Endothelial cell (in vitro differentiated cells): ENCODE data around the gene OR5AC2. TPM values are rescaled to one million over a fixed set of nuclear protein-coding genes. Genes with fewer than 3 reads are reported as not detected.

Experiments used
- DNase-seq: peaks from one replicate; pipeline ENCODE4 v3.0.0; 2021; ENCODE audit warnings: low spot score
- H3K27ac Mint-ChIP-seq: one replicate; pipeline ENCODE4 v1.8.0; 2021; ENCODE audit warnings: mixed read lengths, inconsistent platforms; ENCODE audit not compliant: unreplicated experiment
- H3K27me3 Mint-ChIP-seq: one replicate; pipeline ENCODE4 v1.8.0; 2021; ENCODE audit warnings: mild to moderate bottlenecking, moderate library complexity, mixed read lengths, inconsistent platforms; ENCODE audit not compliant: unreplicated experiment
- H3K36me3 Mint-ChIP-seq: one replicate; pipeline ENCODE4 v1.8.0; 2021; ENCODE audit warnings: mild to moderate bottlenecking, low read depth, mixed read lengths, inconsistent platforms; ENCODE audit not compliant: unreplicated experiment
- H3K4me1 Mint-ChIP-seq: one replicate; pipeline ENCODE4 v1.8.0; 2021; ENCODE audit warnings: mild to moderate bottlenecking, mixed read lengths, inconsistent platforms; ENCODE audit not compliant: unreplicated experiment
- H3K4me3 Mint-ChIP-seq: one replicate; pipeline ENCODE4 v1.8.0; 2021; ENCODE audit warnings: mild to moderate bottlenecking, mixed read lengths, inconsistent platforms; ENCODE audit not compliant: unreplicated experiment
- H3K9me3 Mint-ChIP-seq: one replicate; pipeline ENCODE4 v1.8.0; 2021; ENCODE audit warnings: mixed read lengths, inconsistent platforms; ENCODE audit not compliant: unreplicated experiment
- total RNA-seq: library from RNA; stranded (reverse); fragmentation: NEBNext Ultra II Directional; extraction: Animal tissue kit (Norgen Biotek cat#: 25700); gene quantifications from one replicate; pipeline ENCODE4 v1.2.1, GENCODE V29; 2021; ENCODE audit not compliant: unreplicated experiment
- TF ChIP-seq, protein P1 (sequence below): fragments of 200-600 bp; sonication (generic); IDR thresholded peaks from one replicate; pipeline ENCODE4 v1.5.0; 2021; ENCODE audit warnings: antibody characterized with exemption; ENCODE audit not compliant: unreplicated experiment

Gene OR5AC2
- total RNA-seq, 1 donor from 2014 or later: not detected

DNA sequence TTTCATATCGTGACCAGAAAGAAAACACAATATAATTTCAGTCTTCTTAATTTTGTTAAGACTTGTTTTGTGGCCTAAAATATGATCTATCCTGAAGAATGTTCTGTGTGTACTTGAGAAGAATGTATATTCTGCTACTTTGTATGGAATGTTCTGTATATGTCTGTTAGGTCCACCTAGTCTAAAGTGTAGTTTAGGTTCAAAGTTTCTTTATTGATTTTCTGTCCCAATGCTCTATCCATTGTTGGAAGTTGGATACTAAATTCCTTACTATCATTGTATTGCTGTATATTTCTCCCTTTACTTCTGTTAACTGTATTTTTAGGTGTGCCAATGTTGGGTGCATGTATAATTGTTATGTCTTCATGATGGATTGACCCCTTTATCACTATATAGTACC lies 21.2 kb downstream of the OR5AC2 start:
- Mint-ChIP-seq H3K4me3 (no peak overlapping the region), H3K27ac (no peak overlapping the region), H3K27me3 (peaks cover 1% of the 10 kb centered on the region), H3K36me3 (no peaks in the 10 kb centered on the region), H3K9me3 (no peaks in the 10 kb centered on the region), H3K4me1 (no peaks in the 10 kb centered on the region)
- TF ChIP-seq, protein P1, sequence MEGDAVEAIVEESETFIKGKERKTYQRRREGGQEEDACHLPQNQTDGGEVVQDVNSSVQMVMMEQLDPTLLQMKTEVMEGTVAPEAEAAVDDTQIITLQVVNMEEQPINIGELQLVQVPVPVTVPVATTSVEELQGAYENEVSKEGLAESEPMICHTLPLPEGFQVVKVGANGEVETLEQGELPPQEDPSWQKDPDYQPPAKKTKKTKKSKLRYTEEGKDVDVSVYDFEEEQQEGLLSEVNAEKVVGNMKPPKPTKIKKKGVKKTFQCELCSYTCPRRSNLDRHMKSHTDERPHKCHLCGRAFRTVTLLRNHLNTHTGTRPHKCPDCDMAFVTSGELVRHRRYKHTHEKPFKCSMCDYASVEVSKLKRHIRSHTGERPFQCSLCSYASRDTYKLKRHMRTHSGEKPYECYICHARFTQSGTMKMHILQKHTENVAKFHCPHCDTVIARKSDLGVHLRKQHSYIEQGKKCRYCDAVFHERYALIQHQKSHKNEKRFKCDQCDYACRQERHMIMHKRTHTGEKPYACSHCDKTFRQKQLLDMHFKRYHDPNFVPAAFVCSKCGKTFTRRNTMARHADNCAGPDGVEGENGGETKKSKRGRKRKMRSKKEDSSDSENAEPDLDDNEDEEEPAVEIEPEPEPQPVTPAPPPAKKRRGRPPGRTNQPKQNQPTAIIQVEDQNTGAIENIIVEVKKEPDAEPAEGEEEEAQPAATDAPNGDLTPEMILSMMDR: no peak
- DNase-seq: no peak

- no peaks in the 10 kb centered on the region for H3K36me3 Mint-ChIP-seq
- H3K4me3 Mint-ChIP-seq: no peak overlapping the region
- no peaks in the 10 kb centered on the region for H3K9me3 Mint-ChIP-seq
- TF ChIP-seq, protein P1: no peak
- no peak overlapping the region for H3K27ac Mint-ChIP-seq
- DNase-seq: no peak
- H3K4me1 Mint-ChIP-seq: no peaks in the 10 kb centered on the region
- H3K27me3 Mint-ChIP-seq: peaks cover under 1% of the 10 kb centered on the region
Observed at GRCh38 chr3:98109807-98110549, 23.0 kb downstream of the OR5AC2 start.

GRCh38 chr3:98110550-98110908 lies 23.6 kb downstream of the OR5AC2 start:
- Mint-ChIP-seq H3K4me1 (no peaks in the 10 kb centered on the region), H3K27me3 (no peaks in the 10 kb centered on the region), H3K36me3 (no peaks in the 10 kb centered on the region), H3K9me3 (no peaks in the 10 kb centered on the region), H3K4me3 (no peak overlapping the region), H3K27ac (no peak overlapping the region)
- TF ChIP-seq, protein P1: no peak
- DNase-seq: no peak

DNA sequence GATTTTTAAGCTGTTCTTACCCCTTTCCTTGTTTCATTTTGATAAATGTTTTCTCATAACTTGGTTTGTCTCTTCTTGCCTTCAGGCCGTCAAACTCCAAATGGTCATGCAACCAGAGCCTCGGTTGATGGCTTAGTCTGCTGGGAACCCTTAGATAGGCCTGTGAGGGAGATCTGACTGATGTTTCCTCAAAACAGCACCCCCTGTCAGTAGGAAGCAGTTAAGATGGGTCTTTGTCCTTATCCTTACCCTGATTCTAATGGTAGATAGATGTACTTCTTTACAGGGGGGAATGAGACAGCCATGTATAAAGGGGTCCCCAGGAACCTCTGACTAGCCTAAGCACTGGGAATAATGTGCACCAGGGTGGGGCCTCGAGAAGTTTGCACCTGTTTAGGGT lies 27.3 kb downstream of the OR5AC2 start:
- H3K4me1 Mint-ChIP-seq: no peaks in the 10 kb centered on the region
- H3K27me3 Mint-ChIP-seq: peaks cover 2% of the 10 kb centered on the region
- no peak for DNase-seq
- no peak overlapping the region for H3K27ac Mint-ChIP-seq
- H3K36me3 Mint-ChIP-seq: peaks cover 4% of the 10 kb centered on the region
- no peak overlapping the region for H3K4me3 Mint-ChIP-seq
- TF ChIP-seq, protein P1: no peak
- H3K9me3 Mint-ChIP-seq: no peaks in the 10 kb centered on the region

- DNase-seq: no peak
- H3K36me3 Mint-ChIP-seq: peaks cover 4% of the 10 kb centered on the region
- H3K9me3 Mint-ChIP-seq: no peaks in the 10 kb centered on the region
- H3K4me3 Mint-ChIP-seq: no peak overlapping the region
- H3K27ac Mint-ChIP-seq: no peak overlapping the region
- H3K4me1 Mint-ChIP-seq: no peaks in the 10 kb centered on the region
- TF ChIP-seq, protein P1: no peak
- H3K27me3 Mint-ChIP-seq: peaks cover 2% of the 10 kb centered on the region
Observed at GRCh38 chr3:98115717-98116116, 28.7 kb downstream of the OR5AC2 start.
